ENCODE data around the gene NOD1. TPM values are rescaled to one million over a fixed set of nuclear protein-coding genes. Genes with fewer than 3 reads are reported as not detected.
A peak's percentile ranks its signal among the peaks of the same experiment; 100 is the strongest.

Gene NOD1
- total and polyA plus RNA-seq, 2 of the 13 experiments (the other 11 are each of a cell fraction or from before 2014, with no cell fraction given), result 1.7 to 2.9 TPM

- no peak for TF ChIP-seq SNAPC4 (CRISPR knock-in tag; IDR thresholded peaks at IDR 0.05)
- 0 out of 2 replicates have a peak, but pooled peaks have one; percentile 57 for TF ChIP-seq ZNF263 (CRISPR knock-in tag; IDR thresholded peaks at IDR 0.05)
- TF ChIP-seq HDAC2 (CRISPR knock-in tag; IDR thresholded peaks at IDR 0.05), result 0 out of 2 replicates have a peak, but pooled peaks have one; percentile 40
- peak; percentile 34; the same call in 1 of the 2 replicates for TF ChIP-seq THAP11 (CRISPR knock-in tag; IDR thresholded peaks at IDR 0.05)
- no peak for TF ChIP-seq KDM5A (IDR thresholded peaks at IDR 0.05; ENCODE audit: borderline replicate concordance, low read length)
- peak; percentile 32; the same call in 1 of the 2 replicates for TF ChIP-seq ZMYM4 (CRISPR knock-in tag; IDR thresholded peaks at IDR 0.05)
- TF ChIP-seq ZNF160 (CRISPR knock-in tag; IDR thresholded peaks at IDR 0.05), result no peak
- TF ChIP-seq MAF1 (CRISPR knock-in tag; IDR thresholded peaks at IDR 0.05; ENCODE audit: borderline replicate concordance), result no peak
- no peak for TF ChIP-seq SOX13 (IDR thresholded peaks at IDR 0.05)
- TF ChIP-seq SOX13 (CRISPR knock-in tag; conservative IDR thresholded peaks at IDR 0.05 in 1 of 2, IDR thresholded peaks at IDR 0.05 in 1 of 2), result peak in 1 of 2 experiments; percentile 73; a peak in 2 of 4 replicates
- 0 out of 2 replicates have a peak, but pooled peaks have one; percentile 25 for TF ChIP-seq TARDBP (CRISPR knock-in tag; IDR thresholded peaks at IDR 0.05)
- TF ChIP-seq ZSCAN31 (CRISPR knock-in tag; IDR thresholded peaks at IDR 0.05; ENCODE audit: low read depth), result 0 out of 2 replicates have a peak, but pooled peaks have one; percentile 35
- peak; percentile 11; the same call in 1 of the 3 replicates for TF ChIP-seq MXI1 (IDR thresholded peaks at IDR 0.05; ENCODE audit: borderline replicate concordance, low read depth, low read length)
- TF ChIP-seq RAD21 (CRISPR knock-in tag; IDR thresholded peaks at IDR 0.05), result peak; percentile 75; the same call in 1 of the 2 replicates
- peak; percentile 54; the same call in 1 of the 2 replicates for TF ChIP-seq ZNF281 (CRISPR knock-in tag; IDR thresholded peaks at IDR 0.05; ENCODE audit: borderline replicate concordance)
- TF ChIP-seq BCL6 (CRISPR knock-in tag; IDR thresholded peaks at IDR 0.05), result peak; percentile 49
- no peak for TF ChIP-seq ZNF317 (CRISPR knock-in tag; IDR thresholded peaks at IDR 0.05)
- no peak for TF ChIP-seq ZNF512B (CRISPR knock-in tag; IDR thresholded peaks at IDR 0.05; ENCODE audit: borderline replicate concordance)
Measured at GRCh38 chr7:30412782-30413504, 65.6 kb downstream of the NOD1 start (continued).

Measured in HepG2 (cell line).